Stimulated activated CD4-positive, alpha-beta T cell treated with anti-CD3 and anti-CD28 coated beads, Interleukin-4, amount 100 ng/mL, for 24 hours (primary cell): ENCODE results near the gene PAFAH1B1.
"Not testable (repeated sequence)": the region's sequence is repeated elsewhere in the genome, so short reads cannot be mapped to it uniquely, and the experiment has no call there.

ENCODE experiments used
- DNase-seq: peaks from one replicate; pipeline ENCODE4 v3.0.0-alpha.2; 2020

Gene PAFAH1B1

DNA sequence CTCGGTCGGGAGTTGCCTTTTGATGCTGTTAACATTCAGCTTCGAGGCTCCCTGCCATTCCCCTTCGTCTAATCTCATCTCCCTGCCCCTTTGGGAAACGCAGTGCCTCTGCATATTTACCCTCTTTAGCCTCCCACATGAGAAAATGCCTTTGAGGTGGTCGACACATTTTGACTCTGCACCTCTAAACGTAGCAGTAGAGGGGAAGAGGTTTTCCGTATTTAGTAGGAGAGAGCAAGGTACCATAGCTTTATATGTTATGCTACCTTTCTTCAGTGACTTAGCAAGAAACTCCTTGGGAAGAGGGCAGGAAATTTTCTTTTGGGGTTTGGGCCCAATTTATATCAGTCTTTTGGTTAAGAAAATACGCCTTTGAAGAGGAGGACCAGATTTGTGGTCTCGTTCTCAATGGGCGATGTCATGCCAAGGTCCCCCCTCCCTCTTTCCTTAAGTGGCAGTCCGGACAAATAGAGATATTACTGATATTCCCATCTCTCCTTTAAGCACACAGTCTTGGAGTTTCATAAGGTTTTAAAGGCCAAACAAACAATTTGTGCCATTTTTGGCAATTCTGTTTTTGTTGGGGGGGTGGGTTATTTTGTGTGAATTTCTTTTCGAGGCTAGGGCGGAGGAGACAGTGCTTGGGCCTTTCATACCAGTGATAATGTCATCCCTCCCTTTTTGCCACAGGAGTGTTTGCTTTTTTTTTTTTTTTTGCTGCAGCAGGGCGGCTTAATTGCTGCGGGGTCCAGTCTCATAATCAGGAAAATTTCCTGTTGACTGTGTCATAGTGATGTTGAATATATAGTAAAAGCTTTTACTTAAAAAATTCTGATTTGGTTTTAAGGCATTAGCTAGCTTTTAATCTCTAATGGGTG is 1.5 kb downstream of the PAFAH1B1 start:
- peak; percentile 11 for DNase-seq

DNA sequence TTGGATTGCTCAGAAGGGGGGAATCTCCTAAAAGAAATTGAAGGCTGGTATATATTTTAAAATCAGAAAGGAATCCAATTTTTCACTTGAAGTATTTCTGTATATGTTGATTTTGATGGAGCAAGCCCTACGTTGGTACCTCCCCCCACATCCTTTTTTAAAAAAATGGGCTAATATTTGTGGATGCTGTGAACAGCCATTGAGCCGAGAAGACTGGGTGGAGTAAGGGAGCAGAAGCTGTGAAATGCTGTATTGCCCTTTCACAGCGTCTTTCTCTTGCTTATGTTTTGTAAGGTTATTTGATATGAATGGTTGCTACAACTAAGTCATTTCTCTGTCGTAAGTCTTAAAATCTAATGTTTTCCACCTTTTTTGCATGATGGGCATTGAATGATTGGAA is 2.3 kb downstream of the PAFAH1B1 start:
- DNase-seq, result no peak

DNA sequence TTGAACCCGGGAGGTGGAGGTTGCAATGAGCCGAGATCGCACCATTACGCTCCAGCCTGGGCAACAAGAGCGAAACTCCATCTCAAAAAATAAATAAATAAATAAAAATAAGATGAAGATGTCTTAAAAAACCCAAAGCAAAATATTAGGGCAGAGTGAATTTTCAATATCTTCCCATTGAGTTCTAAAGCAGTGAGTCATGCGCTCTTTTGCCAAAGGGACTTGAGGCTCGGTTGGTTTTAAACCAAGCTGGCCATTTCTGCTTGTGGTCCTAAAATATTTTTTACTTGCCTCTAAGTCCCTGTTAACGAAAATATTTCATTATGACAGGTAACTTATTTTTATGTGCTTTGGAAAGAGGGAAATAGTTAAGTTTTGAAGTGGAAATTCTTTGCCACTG is 4.7 kb downstream of the PAFAH1B1 start:
- no peak for DNase-seq

DNA sequence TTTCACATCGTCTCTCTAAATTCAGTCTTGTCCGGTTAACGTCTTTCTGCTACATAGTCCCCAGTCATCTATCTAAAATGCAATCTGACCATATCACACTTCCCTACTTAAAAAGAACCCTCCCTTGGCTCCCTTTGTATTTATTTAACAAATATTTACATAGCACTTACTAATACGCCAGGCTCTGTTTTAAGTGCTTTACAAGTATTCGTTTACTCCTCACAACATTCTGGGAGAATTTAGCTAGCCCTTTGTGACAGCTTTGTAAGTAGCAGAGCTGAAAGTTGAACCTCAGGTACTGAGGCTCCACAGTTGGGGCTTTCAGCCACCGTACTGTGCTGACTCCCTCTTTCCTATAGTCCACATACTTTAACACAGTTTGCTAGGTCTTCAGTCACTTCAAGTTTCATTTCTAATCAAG is 9.2 kb downstream of the PAFAH1B1 start:
- no peak for DNase-seq

DNA sequence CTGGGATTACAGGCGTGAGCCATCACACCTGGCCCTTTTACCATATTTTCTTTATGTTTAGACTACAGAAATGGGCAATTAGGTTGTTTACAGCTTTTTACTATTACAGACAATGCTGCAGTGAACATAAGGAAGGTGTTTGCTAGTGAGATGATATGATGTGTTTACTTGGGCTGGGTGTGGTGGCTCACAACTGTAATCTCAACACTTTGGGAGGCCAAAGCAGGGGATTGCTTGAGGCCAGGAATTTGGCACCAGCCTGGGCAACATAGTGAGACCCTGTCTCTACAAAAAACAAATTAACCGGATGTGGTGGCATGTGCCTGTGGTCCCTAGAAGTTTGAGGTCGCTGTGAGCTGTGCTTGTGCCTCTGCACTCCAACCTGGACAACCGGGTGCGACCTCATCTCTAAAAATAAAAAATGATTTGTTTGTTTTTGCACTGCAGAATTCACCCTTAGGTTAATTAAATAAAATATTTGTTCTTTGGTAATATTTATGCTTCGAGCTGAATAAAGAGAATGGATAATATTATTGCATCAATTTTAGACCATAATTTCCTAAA is 15.0 kb downstream of the PAFAH1B1 start:
- no peak for DNase-seq

DNA sequence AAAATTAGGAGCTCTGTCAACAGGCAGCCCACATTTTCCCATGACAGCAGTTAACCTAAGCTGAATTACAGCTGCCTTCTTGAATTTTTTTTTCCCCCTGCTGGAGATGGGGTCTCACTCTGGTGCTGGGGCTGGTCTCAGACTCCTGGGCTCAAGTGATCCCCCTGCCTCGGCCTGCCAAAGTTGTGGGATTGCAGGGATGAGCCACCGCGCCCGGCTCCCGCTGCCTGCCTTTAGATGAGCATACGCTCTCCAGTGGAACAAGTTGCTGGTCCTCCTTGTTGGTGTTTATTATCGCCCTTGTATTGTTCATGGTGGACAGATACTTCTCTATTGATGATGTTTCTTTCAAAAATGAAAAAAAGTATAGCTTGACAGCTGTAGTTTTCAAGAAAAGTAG is 15.6 kb downstream of the PAFAH1B1 start:
- no peak for DNase-seq

DNA sequence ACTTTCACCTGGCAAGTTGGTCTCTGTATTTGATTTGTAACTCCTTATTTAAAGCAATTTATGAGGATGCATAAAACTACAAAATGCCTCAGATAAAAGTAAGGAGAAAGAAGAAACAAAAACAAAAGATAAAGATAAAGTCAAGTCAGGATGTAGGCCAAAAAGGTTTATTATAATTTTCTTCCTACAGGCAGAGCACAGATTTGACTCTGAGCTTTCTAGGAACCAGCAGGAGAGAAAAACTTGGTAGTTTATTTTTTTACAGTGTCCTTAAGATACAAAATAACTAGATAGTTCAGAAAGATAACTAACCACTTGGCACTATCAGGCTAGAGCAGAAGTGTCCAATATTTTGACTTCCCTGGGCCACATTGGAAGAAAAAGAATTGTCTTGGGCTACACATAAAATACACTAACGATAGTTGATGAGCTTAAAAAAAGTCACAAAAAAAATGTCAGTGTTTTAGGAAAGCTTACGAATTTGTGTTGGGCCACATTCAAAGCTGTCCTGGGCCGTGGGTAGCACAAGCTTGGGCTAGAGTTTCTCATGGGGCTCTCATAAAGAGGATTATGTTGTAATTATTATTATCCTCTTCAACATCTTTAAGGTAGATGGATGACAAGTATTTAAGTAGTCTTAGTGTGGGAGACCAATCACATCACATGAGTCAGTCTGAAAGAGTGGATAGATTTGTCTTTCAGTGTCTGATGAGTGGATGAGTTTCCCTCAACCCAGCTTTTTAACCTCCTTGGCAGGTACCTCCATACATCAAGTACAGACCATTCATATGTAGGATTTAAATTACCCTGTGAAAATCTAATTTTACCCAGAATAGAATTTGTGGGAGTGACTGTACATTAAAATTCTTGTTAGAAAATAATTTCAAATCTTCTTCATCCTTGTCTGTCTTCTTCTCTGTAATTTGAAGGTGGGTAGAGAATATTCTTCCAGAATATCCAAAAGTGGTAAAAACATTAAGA is 17.0 kb downstream of the PAFAH1B1 start:
- no peak for DNase-seq

DNA sequence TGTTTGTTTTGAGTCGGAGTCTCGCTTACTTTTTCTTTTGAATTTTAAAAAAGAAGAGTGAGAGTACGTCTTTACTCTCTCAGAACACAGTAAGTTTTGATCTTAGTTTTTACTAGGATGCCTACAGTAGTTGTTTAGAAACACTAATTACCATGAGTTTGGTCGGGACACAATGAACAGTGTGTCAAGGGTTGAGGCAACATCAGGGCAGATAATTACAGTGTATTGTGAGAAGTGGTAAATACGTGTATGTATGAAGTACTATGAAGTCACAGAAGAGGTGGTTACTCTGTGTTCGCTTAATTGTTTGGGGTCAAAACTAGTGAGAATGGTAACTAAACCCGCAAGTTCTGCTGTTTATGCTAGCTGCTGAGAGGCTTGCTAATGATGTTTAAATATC is 18.2 kb downstream of the PAFAH1B1 start:
- no peak for DNase-seq

DNA sequence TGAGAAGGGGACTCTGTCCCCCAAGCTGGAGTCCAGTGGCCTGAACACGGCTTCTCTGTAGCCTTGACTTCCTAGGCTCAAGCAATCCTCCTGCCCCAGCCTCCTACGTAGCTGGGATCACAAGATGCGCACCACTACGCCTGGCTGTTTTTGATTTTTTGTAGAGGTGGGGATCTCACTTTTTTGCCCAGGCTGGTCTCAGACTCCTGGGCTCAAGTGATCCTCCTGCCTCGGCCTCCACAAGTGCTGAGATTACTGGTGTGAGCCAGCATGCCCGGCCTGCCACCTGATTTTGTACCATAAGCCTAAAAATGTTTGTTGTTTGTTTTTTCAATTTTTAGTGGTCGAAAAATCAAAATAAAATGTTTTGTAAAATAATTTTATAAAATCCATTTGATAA is 19.2 kb downstream of the PAFAH1B1 start:
- no peak for DNase-seq

DNA sequence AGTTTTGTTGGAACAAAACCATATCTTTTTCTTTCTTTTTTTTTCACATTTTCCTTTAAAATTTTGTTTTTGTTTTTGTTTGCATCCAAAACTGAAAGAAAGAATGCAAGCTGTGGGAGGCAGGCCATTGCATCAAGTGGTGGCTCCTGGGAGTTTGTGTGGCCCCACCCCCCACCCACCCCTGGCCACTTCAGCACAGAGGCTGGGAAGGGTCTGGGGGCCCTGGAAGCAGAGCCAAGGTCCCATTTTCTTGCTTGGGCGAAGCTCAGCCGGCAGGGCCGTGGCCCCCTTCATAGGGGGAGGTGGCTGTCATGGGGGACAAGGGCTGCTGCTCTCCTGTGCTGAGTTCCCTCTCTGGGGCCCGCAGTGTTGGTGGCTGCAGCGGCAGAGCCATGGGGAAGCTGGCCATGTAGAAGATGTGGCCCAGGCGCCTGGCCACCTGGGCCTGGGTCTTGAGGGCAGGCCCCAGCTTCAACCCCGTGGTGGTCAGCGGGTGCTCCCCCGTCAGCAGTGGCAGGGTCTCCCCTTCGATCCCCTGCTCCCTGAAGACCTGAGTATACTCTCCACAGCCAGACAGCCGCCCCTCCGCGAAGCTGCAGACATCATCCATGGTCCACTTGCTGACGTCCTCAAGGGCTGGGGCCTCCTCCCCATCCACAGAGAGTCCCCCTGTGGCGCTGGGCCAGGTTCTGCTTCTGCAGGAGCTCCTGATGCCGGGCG is 19.8 kb downstream of the PAFAH1B1 start:
- no peak for DNase-seq

DNA sequence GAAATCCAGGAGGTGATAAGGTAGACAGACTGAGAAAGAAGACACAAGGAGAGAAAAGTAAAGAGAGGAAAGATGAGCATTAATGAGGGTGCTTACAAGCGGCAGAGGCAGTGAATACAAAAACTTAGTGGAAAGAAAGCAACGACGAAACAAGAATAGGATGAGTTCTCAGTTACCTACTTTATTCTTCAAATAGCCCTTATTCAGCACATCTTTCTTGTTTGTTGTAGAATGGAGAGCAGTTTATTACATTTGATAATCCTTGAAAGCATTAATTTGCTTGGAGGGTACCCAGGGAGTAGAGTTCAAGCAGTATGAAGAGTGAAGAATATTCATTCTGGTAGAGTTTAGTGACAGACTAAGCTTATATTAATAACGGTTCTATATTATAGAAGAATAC is 22.4 kb downstream of the PAFAH1B1 start:
- DNase-seq, result no peak

DNA sequence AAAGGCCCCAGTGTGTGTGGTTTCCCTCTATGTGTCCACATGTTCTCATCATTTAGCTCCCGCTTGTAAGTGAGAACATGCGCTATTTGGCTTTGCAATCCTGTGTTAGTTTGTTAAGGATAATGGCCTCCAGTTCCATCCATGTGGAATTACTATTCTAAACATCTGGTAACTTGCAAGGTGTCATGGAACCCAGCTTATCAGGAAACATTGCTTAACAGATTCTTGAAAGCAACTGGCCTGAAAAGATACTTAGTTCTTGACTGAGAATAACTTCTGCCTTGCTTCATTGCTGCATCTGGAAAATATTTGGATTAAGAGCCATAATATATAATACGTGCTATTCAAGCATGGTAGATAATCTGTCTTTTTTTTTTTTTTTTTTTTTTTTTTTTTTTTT is 27.8 kb downstream of the PAFAH1B1 start:
- DNase-seq, result no peak

DNA sequence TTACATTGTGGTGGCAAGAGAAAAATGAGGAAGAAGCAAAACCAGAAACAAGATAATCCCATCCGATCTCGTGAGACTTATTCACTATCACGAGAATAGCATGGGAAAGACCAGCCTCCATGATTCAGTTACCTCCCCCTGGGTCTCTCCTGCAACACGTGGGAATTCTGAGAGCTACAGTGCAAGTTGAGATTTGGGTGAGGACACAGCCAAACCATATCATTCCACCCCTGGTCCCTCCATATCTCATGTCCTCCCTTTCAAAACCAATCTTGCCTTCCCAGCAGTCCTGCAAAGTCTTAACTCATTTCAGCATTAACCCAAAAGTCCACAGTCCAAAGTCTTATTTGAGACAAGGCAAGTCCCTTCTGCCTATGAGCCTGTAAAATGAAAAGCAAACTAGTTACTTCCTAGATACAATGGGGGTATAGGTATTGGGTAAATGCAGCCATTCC is 28.5 kb downstream of the PAFAH1B1 start:
- not testable (repeated sequence) for DNase-seq

DNA sequence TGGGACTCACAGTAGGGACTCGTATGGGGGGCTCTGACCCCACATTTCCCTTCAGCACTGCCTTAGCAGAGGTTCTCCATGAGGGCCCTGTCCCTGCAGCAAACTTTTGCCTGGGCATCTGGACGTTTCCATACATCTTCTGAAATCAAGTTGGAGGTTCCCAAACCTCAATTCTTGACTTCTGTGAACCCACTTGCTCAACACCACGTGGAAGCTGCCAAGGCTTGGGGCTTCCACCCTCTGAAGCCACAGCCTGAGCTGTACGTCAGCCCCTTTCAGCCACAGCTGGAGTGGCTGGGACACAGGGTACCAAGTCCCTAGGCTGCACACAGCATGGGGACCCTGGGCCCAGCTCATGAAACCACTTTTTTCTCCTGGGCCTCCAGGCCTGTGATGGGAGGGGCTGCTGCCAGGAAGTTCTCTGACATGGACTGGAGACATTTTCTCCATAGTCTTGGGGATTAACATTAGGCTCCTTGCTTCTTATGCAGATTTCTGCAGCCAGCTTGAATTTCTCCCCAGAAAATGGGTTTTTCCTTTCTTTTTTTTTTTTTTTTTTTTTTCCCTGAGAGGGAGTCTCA is 29.4 kb downstream of the PAFAH1B1 start:
- not testable (repeated sequence) for DNase-seq

DNA sequence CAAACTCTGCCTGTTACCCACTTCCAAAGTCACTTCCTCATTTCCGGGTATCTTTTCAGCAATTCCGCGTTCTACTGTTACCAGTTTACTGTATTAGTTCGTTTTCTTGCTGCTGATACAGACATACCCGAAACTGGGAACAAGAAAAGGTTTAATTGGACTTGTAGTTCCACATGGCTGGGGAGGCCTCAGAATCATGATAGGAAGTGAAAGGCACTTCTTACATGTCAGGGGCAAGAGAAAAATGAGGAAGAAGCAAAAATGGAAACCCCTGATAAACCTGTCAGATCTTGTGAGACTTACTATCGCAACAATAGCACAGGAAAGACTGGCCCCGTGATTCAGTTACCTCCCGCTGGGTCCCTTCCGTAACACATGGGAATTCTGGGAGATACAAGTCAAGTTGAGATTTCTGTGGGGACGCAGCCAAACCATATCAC is 30.9 kb downstream of the PAFAH1B1 start:
- DNase-seq, result no peak

DNA sequence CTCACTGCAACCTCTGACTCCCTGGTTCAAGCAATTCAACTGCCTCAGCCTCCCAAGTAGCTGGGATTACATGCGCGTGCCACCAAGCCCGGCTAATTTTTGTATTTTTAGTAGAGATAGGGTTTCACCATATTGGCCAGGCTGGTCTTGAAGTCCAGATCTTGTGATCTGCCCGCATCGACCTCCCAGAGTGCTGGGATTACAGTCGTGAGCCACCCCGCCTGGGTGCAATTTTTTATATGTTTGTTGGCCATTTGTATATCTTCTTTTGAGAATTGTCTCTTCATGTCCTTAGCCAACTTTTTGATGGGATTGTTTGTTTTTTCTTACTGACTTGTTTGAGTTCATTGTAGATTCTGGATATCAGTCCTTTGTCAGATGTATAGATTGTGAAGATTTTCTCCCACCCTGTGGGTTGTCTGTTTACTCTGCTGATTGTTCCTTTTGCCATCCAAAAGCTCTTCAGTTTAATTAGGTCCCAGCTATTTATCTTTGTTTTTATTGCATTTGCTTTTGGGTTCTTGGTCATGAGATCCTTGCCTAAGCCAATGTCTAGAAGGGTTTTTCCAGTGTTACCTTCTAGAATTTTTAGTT is 33.3 kb downstream of the PAFAH1B1 start:
- not testable (repeated sequence) for DNase-seq

DNA sequence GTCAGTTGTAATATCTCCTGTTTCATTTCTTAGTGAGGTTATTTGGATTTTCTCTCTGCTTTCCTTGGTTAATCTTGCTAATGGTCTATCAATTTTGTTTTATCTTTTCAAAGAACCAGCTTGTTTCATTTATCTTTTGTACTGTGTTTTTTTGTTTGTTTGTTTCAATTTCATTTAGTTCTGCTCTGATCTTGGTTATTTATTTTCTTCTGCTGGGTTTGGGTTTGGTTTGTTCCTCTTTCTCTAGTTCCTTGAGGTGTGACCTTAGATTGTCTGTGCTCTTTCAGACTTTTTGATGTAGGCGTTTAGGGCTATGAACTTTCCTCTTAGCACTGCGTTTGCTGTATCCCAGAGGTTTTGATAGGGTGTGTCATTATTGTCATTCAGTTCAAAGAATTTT is 35.5 kb downstream of the PAFAH1B1 start:
- DNase-seq, result not testable (repeated sequence)

DNA sequence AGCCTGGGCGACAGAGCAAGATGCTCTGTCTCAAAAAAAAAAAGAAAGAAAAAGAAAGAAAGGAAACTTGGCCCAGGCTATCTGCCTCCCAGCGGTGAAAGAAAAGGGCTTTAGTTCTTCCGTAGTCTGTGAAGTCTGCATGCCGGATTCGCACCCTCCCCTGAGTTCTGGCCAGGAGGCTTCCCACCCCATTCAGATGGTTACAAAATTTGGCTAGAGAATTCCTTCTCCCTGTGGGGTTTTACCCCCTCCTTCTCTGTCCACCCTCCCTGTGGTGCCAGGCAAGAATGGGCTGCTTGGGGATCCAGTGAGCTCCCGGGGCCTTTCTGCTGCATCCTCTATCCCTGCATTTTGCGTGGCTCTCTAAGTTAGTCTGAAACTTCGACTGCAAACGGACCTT is 37.8 kb downstream of the PAFAH1B1 start:
- DNase-seq, result no peak

DNA sequence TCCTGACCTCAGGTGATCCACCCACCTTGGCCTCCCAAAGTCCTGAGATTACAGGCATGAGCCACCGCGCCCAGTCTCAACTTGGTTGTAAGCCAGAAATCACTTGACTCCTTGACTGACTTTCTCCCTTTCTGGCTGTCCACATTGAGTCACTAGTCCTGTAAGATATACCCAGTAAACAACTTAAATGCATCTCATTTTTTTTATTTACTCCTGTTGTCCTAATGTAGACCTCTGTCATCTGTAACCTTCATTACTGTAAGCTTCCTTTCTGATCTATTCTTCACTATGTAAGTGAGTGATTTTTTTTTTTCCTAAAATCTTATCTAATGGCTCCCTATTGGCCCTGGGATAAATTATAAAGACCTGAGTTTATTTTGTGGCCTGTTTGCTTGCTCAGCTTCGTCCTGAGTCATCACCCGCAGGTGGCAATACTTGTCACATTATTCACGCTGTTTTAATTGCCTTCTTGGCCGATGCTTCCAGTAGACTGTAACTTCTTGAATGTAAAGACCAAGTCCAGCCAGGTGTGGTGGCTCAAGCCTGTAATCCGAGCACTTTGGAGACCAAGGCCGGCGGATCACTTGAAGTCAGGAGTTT is 41.0 kb downstream of the PAFAH1B1 start:
- DNase-seq, result no peak

DNA sequence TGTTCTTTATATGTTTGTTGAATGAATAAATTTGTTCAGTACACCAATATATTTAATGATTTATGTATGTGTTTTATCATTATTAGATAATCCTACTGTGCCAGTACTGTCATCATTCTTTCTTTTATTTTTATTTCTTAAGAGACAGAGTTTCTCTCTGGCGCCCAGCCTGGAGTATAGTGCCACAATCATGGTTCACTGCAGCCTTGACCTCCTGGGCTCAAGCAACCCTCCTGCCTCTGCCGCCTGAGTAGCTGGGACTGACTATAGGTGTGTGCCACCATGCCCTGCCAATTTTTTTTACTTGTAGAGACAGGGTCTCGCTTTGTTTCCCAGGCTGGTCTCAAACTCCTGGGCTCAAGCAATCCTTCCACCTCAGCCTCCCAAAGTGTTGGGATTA is 41.8 kb downstream of the PAFAH1B1 start:
- no peak for DNase-seq

DNA sequence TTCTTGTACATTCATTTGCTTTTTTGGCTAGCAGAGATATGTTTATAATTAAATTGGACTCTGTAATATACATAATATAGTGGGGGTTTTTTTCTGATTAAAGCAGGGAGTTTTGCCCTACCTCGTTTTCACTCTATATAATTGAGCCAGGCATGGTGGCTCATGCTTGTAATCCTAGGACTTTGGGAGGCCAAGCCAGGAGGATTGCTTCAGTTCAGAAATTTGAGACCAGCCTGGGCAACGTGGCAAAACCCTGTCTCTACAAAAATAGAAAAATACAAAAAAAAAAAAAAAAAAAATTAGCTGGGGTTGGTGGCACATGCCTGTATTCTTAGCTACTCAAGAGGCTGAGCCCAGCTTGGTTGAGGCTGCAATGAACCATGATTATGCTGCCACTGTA is 42.2 kb downstream of the PAFAH1B1 start:
- DNase-seq, result no peak
